ENCODE data around the gene FECH.
"Not testable (repeated sequence)": the region's sequence is repeated elsewhere in the genome, so short reads cannot be mapped to it uniquely, and the experiment has no call there.

Gene FECH

GRCh38 chr18:57533006-57533867 is 53.3 kb downstream of the FECH start:
- no peak for DNase-seq (ENCODE audit: low read depth)

GRCh38 chr18:57529151-57529550 is 57.4 kb downstream of the FECH start:
- no peak for DNase-seq (ENCODE audit: low read depth)

GRCh38 chr18:57527556-57528229 is 58.8 kb downstream of the FECH start:
- DNase-seq (ENCODE audit: low read depth) = no peak

- DNase-seq (ENCODE audit: low read depth) = no peak
Measured at GRCh38 chr18:57523171-57523956, 63.1 kb downstream of the FECH start.

GRCh38 chr18:57522348-57522747 is 64.2 kb downstream of the FECH start:
- not testable (repeated sequence) for DNase-seq (ENCODE audit: low read depth)

GRCh38 chr18:57519668-57520424 is 66.7 kb downstream of the FECH start:
- DNase-seq (ENCODE audit: low read depth) = no peak

GRCh38 chr18:57518533-57518932 is 68.0 kb downstream of the FECH start:
- no peak for DNase-seq (ENCODE audit: low read depth)

- DNase-seq (ENCODE audit: low read depth) = no peak
Measured at GRCh38 chr18:57516056-57516455, 70.4 kb downstream of the FECH start.

GRCh38 chr18:57505231-57505630 is 81.3 kb downstream of the FECH start:
- DNase-seq (ENCODE audit: low read depth) = no peak

- no peak for DNase-seq (ENCODE audit: low read depth)
Measured at GRCh38 chr18:57502624-57503023, 83.9 kb downstream of the FECH start.

- DNase-seq (ENCODE audit: low read depth) = no peak
Measured at GRCh38 chr18:57498682-57499256, 87.7 kb downstream of the FECH start.
